Erythroblast (primary cell): ENCODE measurements around the gene PGA5.
A peak's percentile ranks its signal among the peaks of the same experiment; 100 is the strongest.

Experiments used
- DNase-seq, 2 experiments: peaks; one replicate each; lab custom pipeline; 2025; lab: John Stamatoyannopoulos, UW
- GATA1 ChIP-seq: IDR thresholded peaks from 2 replicates; pipeline ENCODE4 v1.6.1; 2011; ENCODE audit warnings: low read depth, mild to moderate bottlenecking, control low read depth, low read length, moderate library complexity
- POLR2A ChIP-seq: IDR thresholded peaks from 2 replicates; pipeline ENCODE4 v1.6.1; 2011; ENCODE audit warnings: mild to moderate bottlenecking, low read length

Gene PGA5

DNA sequence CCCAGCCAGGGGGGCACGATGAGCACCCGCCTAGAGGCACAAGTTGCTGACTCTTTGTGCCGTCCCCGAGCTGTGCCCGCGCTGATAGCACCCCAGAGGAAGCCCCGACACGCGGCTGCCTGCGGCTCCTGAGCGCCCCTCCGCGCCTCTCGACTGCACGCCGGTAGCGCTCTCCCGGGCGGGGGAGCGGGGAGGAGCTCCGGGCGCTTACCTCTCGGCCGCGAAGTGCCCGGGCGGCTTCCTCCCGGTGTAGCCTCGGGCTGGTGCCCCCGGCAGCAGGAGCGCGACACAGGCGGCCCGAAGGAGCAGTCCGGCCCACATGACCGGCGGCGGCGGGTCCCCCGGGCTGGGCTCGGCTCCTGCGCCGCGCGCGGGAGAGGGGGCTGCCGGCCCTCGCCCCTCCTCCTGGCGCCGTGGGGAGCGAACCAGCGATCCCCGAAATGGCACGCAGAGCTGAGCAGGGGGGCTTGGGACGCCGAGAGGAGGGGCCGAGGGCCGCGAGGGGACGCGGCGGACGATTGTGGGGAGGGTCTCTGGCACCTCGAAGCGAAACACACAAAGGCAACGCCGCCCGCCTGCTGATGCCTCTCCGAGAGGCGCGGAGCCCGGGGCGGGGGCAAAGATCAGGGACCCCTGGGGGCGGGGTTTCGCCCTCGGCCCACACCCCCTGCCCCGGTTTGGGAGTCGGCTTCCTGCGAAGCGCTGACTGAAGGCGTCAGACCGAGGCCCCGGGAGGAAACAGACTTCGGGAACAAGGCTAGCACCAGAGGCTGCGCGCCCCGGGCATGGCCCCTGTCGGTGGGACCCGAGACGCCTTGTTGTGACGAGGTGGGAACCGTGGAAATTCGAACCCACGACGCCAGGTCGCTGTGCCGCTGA, 54.0 kb downstream of the PGA5 start, which contains the start of gene VWCE:
VWCE (minus strand) TSS at position 600 of the 879 bp plus-strand sequence; CDS start at position 321, 279 bp downstream.
- peak; percentile 23 for TF ChIP-seq POLR2A
- TF ChIP-seq GATA1: no peak
- DNase-seq: peak; percentile 91 to 93

DNA sequence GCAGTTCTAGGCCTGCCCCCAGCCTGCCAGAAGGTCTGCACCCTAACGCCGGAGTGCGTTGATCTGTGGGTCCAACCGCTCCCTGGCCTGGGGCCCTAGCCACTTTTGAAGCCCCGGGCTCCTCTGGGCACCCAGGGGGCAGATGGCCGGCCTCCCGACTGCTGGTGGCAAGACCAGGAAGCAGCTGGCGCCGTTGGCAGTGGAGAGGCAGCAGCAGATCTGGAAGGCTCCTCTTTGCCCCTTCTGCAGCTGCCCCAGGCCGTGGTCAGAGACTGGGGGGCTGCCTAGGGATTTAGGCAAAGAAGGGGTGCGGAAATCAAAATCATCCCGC, 54.6 kb downstream of the PGA5 start:
- DNase-seq: no peak
- TF ChIP-seq GATA1 (no peak), POLR2A (no peak)

GRCh38 chr11:61297341-61297740, 56.4 kb downstream of the PGA5 start:
- DNase-seq: no peak
- TF ChIP-seq GATA1 (no peak), POLR2A (no peak)

- TF ChIP-seq POLR2A (no peak), GATA1 (no peak)
- DNase-seq: no peak
Observed at GRCh38 chr11:61297746-61298145, 56.8 kb downstream of the PGA5 start.

DNA sequence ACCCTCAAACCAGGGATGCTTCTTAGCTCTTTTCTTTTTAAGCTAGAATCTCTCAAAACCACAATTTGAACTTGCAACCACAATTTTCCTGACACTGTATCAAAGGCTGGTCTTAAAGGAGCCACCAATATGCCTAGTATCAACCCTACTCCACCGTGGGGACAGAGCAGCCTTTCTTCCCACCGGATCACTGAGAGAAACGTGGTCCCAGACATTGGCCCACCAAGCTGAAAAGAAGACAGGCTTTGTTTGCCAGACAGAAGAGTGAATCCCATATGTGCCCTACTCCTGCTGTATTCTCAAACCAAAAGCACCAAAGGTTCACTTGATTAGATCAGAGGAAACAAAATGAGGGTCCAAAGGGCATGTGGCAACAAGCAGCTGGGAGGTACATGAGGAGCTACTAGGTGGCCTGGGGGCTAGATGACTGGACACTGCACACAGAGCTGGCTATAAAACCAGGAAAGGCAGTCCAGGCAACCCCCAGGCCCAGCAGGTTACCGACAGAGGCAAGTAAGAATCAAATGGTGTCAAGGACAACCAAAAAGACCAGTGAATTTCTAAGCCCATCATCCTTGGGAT, 57.8 kb downstream of the PGA5 start:
- no peak for DNase-seq
- TF ChIP-seq GATA1 (no peak), POLR2A (no peak)
